Activated naive CD8-positive, alpha-beta T cell treated with anti-CD3 and anti-CD28 coated beads, Interleukin-2, amount 10 ng/mL, durations not matched to agents 7 days and 5 days (primary cell): ENCODE measurements around the gene ETV2. TPM values are rescaled to one million over a fixed set of nuclear protein-coding genes. Genes with fewer than 3 reads are reported as not detected.
"Not testable (repeated sequence)": the region's sequence is repeated elsewhere in the genome, so short reads cannot be mapped to it uniquely, and the experiment has no call there.

Experiments
- ATAC-seq: fragments of 150-1000 bp; cut with Tn5 transposase; one replicate; pipeline ENCODE4 v1.10.0; 2021; ENCODE audit warnings: low read depth, moderate library complexity
- POLR2A ChIA-PET: fragments of 350-600 bp; sonication (Branson Sonifier 250); formaldehyde crosslinking; loops from one replicate; lab custom pipeline; 2021; ENCODE audit warnings: antibody characterized with exemption; lab: Charles Lee
- DNase-seq: peaks from one replicate; pipeline ENCODE4 v3.0.0; 2021
- H3K27ac Mint-ChIP-seq: one replicate; pipeline ENCODE4 v1.8.0; 2022; ENCODE audit warnings: mild to moderate bottlenecking, mixed read lengths
- H3K27me3 Mint-ChIP-seq: one replicate; pipeline ENCODE4 v1.8.0; 2022; ENCODE audit warnings: mild to moderate bottlenecking, moderate library complexity, mixed read lengths
- H3K36me3 Mint-ChIP-seq: one replicate; pipeline ENCODE4 v1.8.0; 2021; ENCODE audit warnings: mild to moderate bottlenecking, mixed read lengths
- H3K4me1 Mint-ChIP-seq: one replicate; pipeline ENCODE4 v1.8.0; 2021; ENCODE audit warnings: mixed read lengths
- H3K4me3 Mint-ChIP-seq: one replicate; pipeline ENCODE4 v1.8.0; 2022; ENCODE audit warnings: mild to moderate bottlenecking, moderate library complexity, mixed read lengths
- H3K9me3 Mint-ChIP-seq: one replicate; pipeline ENCODE4 v1.8.0; 2021; ENCODE audit warnings: mixed read lengths
- total RNA-seq, 2 experiments: library from RNA; stranded (reverse); gene quantifications; one replicate each; pipeline ENCODE4 v1.2.3, GENCODE V29; 2021

The ETV2 gene
- total RNA-seq, 2 experiments from 2014 or later = 1.6 to 1.9 TPM

DNA sequence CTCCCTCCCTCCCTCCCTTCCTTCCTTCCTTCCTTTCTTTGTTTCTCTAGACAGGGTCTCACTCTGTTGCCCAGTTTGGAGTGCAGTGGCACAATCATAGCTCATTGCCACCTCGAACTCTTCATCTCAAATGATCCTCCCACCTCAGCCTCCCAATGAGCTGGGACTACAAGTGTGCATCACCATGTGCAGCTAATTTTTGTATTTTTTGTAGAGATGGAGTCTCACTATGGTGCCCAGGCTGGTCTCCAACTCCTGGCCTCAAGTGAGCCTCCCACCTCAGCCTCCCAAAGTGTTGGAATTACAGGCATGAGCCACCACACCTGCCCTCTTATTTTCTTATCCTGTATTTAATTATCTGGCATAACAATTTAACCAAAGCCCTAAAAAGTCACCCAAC is 29.1 kb downstream of the ETV2 start:
- H3K4me1 Mint-ChIP-seq = peaks cover 10% of the 10 kb centered on the region
- POLR2A ChIA-PET = no interaction called here
- ATAC-seq (no peak), DNase-seq (no peak)
- H3K36me3 Mint-ChIP-seq = no peaks in the 10 kb centered on the region
- peaks cover 36% of the 10 kb centered on the region for H3K27me3 Mint-ChIP-seq
- H3K4me3 Mint-ChIP-seq = no peak overlapping the region
- no peak overlapping the region for H3K27ac Mint-ChIP-seq
- no peaks in the 10 kb centered on the region for H3K9me3 Mint-ChIP-seq

DNA sequence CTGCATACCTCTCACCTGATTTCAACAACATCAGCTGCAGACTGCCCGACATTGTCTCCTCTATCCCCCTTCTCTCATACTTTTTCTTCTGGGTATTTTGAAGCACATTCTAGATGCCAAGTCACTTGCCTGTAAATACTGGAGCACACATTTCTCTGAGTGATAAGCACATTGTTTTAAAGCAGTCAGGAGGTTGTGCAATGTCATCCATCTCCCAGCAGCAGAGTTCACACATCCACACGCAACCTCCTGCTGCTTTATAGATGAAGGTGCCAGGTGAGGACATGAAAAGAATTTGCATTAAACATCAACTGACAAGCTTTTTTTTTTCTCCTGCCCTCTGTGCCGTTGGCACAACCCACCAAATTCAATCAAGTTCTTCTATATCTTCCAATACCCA is 30.3 kb downstream of the ETV2 start:
- H3K4me3 Mint-ChIP-seq = no peak overlapping the region
- POLR2A ChIA-PET = interaction anchor here (1.6 kb wide), 1 partner anchor 23 kb away, joined by 4 read pairs; the partner anchor contains the start of gene COX6B1
- no peaks in the 10 kb centered on the region for H3K9me3 Mint-ChIP-seq
- no peaks in the 10 kb centered on the region for H3K36me3 Mint-ChIP-seq
- DNase-seq = no peak
- peaks cover 39% of the 10 kb centered on the region for H3K27me3 Mint-ChIP-seq
- ATAC-seq = no peak
- H3K4me1 Mint-ChIP-seq = peaks cover 10% of the 10 kb centered on the region
- no peak overlapping the region for H3K27ac Mint-ChIP-seq

GRCh38 chr19:35673121-35673804 is 31.7 kb downstream of the ETV2 start:
- Mint-ChIP-seq H3K4me1 (peaks cover 10% of the 10 kb centered on the region), H3K4me3 (peak overlapping the region; percentile 84), H3K27me3 (peaks cover 39% of the 10 kb centered on the region), H3K27ac (peak overlapping the region; percentile 73), H3K36me3 (no peaks in the 10 kb centered on the region), H3K9me3 (no peaks in the 10 kb centered on the region)
- POLR2A ChIA-PET = interaction anchor here (0.6 to 1.4 kb wide), 8 partner anchors 13 to 137 kb away, joined by 3 to 8 read pairs (median 3); partner anchors contain the start of genes COX6B1, ETV2, PSENEN and U2AF1L4
- peak; percentile 62 for DNase-seq
- peak; percentile 81 for ATAC-seq

DNA sequence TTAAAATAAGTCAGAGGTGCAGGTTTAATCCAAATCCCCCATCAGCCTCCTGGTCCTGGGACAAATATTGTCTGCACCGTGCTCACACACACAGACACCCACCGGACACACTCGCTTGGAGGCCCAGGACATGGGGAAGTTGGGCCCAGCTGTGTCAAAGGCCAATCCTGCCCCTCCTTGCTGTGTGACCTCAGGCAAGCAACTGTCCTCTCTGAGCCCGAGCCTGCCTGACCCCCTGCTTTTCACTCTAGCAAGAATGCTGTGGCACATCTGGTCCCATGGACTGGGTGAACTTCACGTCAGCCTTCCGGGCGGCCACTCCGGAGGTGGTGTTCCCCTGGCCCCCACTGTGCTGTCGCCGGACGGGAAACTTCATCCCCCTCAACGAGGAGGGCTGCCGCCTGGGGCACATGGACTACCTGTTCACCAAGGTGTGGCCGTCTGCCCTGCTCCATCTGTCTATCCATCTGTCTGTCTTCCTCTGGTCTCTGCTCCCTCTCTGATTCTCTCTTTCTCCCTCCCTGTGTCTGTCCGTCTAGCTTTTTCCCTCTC is 34.1 kb downstream of the ETV2 start:
- POLR2A ChIA-PET = interaction anchor here (1.5 kb wide), 1 partner anchor 28 kb away, joined by 4 read pairs; the partner anchor contains the start of gene COX6B1
- Mint-ChIP-seq H3K9me3 (no peaks in the 10 kb centered on the region), H3K4me1 (peaks cover 10% of the 10 kb centered on the region), H3K27me3 (peaks cover 27% of the 10 kb centered on the region), H3K36me3 (no peaks in the 10 kb centered on the region), H3K4me3 (no peak overlapping the region), H3K27ac (no peak overlapping the region)
- no peak for ATAC-seq
- no peak for DNase-seq

- Mint-ChIP-seq H3K27me3 (peaks cover 2% of the 10 kb centered on the region), H3K9me3 (no peaks in the 10 kb centered on the region), H3K4me1 (peaks cover 10% of the 10 kb centered on the region), H3K4me3 (no peak overlapping the region), H3K36me3 (no peaks in the 10 kb centered on the region), H3K27ac (no peak overlapping the region)
- POLR2A ChIA-PET = no interaction called here
- ATAC-seq = no peak
- no peak for DNase-seq
These were observed 48.3 kb downstream of the ETV2 start for GRCh38 chr19:35689836-35690235.

- H3K4me3 Mint-ChIP-seq, H3K36me3 Mint-ChIP-seq, DNase-seq, H3K27ac Mint-ChIP-seq, H3K9me3 Mint-ChIP-seq, H3K27me3 Mint-ChIP-seq, ATAC-seq, POLR2A ChIA-PET: not testable (repeated sequence)
- H3K4me1 Mint-ChIP-seq = peaks cover 10% of the 10 kb centered on the region
These were observed 49.6 kb downstream of the ETV2 start for GRCh38 chr19:35691106-35691505.

DNA sequence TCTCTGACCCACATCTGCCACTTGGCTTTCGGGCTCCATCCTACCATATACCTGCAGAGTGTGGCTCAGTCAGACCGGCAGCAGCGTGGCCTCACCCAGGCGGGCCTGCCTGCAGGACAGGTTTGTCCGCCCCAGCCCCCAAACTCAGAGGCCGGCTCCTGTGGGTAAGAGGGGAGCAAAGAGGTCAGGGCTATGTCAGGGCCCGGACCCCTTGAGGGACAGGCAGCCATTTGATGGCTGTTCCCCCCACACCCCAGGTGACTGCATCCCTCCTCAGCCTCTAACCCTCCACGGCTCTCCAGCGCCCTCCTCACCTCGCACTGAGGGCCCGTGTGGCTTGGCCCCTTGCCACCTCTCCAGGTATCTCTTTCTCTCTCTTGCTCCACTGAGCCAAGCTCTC is 50.5 kb downstream of the ETV2 start:
- POLR2A ChIA-PET = interaction anchor here (1.2 to 1.6 kb wide), 2 partner anchors 10 to 20 kb away, joined by 3 to 4 read pairs; no protein-coding TSS in a partner anchor
- no peak overlapping the region for H3K27ac Mint-ChIP-seq
- H3K4me3 Mint-ChIP-seq = no peak overlapping the region
- DNase-seq (no peak), ATAC-seq (no peak)
- peaks cover 2% of the 10 kb centered on the region for H3K27me3 Mint-ChIP-seq
- peaks cover 13% of the 10 kb centered on the region for H3K4me1 Mint-ChIP-seq
- H3K9me3 Mint-ChIP-seq = no peaks in the 10 kb centered on the region
- H3K36me3 Mint-ChIP-seq = no peaks in the 10 kb centered on the region

DNA sequence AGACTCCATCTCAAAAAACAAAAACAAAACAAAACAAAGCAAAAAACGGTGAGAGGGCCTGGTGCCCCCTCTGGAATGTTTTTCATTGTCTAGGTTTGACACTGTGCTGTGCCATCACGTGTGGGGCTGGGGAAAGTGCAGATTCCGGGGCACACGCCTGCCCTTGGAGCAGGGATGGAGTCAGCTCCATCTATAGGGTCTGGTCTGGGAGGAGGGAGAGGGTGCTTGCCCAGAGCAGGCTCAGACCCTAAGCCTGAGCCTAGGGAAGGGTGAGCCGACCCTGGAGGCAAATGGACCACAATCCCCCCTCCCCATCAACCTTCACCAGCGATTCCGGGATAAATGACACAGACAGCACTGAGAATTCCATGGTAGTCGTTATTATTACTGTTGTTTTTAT is 51.9 kb downstream of the ETV2 start:
- H3K36me3 Mint-ChIP-seq = no peaks in the 10 kb centered on the region
- no peak overlapping the region for H3K27ac Mint-ChIP-seq
- no peak for DNase-seq
- no peaks in the 10 kb centered on the region for H3K9me3 Mint-ChIP-seq
- H3K4me3 Mint-ChIP-seq = no peak overlapping the region
- POLR2A ChIA-PET = interaction anchor here (1.2 kb wide), 1 partner anchor 18 kb away, joined by 3 read pairs; no protein-coding TSS in a partner anchor
- peaks cover 16% of the 10 kb centered on the region for H3K4me1 Mint-ChIP-seq
- H3K27me3 Mint-ChIP-seq = peaks cover 2% of the 10 kb centered on the region
- peak; percentile 13 for ATAC-seq

- Mint-ChIP-seq H3K36me3 (no peaks in the 10 kb centered on the region), H3K4me3 (no peak overlapping the region), H3K4me1 (peaks cover 16% of the 10 kb centered on the region), H3K27me3 (peaks cover 2% of the 10 kb centered on the region), H3K27ac (peak overlapping the region; percentile 12), H3K9me3 (no peaks in the 10 kb centered on the region)
- DNase-seq (peak; percentile 86), ATAC-seq (peak; percentile 100)
- POLR2A ChIA-PET = interaction anchor here (0.8 to 6.5 kb wide), 4 partner anchors 19 to 126 kb away, joined by 3 to 61 read pairs (median 7); no protein-coding TSS in a partner anchor
These were observed 52.5 kb downstream of the ETV2 start for GRCh38 chr19:35693835-35694599.

Other genes starting within 250 kb of the ETV2 start
- gene FFAR2, start 193.5 kb upstream of the ETV2 start, total RNA-seq = not detected
- not detected for gene KRTDAP, start 151.3 kb upstream of the ETV2 start, total RNA-seq
- gene DMKN, start 128.1 kb upstream of the ETV2 start, total RNA-seq = 1 to 10 TPM; 2.5 to 3.5 TPM
- not detected for gene SBSN, start 113.4 kb upstream of the ETV2 start, total RNA-seq
- not detected for gene GAPDHS, start 108.3 kb upstream of the ETV2 start, total RNA-seq
- 10 to 100 TPM; 37.2 to 38.2 TPM for gene TMEM147, start 96.1 kb upstream of the ETV2 start, total RNA-seq
- not detected for gene ATP4A, start 78.1 kb upstream of the ETV2 start, total RNA-seq
- not detected for gene PMIS2, start 55.6 kb upstream of the ETV2 start, total RNA-seq
- 10 to 100 TPM; 50.5 to 51.7 TPM for gene HAUS5, start 29.0 kb upstream of the ETV2 start, total RNA-seq
- 10 to 100 TPM; 87.4 to 92.2 TPM for gene RBM42, start 12.7 kb upstream of the ETV2 start, total RNA-seq
- gene COX6B1, start 6.6 kb downstream of the ETV2 start, total RNA-seq = 100 to 1,000 TPM; 407 to 412 TPM
- 1 to 10 TPM in 1 of 2 experiments, under 1 TPM in 1; 0.88 to 1.7 TPM for gene UPK1A, start 24.8 kb downstream of the ETV2 start, total RNA-seq
- 10 to 100 TPM; 24.5 to 33.6 TPM for gene ZBTB32, start 62.8 kb downstream of the ETV2 start, total RNA-seq
- 10 to 100 TPM; 74.6 to 75.9 TPM for gene KMT2B, start 76.3 kb downstream of the ETV2 start, total RNA-seq
- 10 to 100 TPM; 63.0 to 63.4 TPM for gene IGFLR1, start 100.7 kb downstream of the ETV2 start, total RNA-seq
- gene U2AF1L4, start 103.7 kb downstream of the ETV2 start, total RNA-seq = 10 to 100 TPM; 31.9 to 33.1 TPM
- 10 to 100 TPM; 35.7 to 36.3 TPM for gene PSENEN, start 103.9 kb downstream of the ETV2 start, total RNA-seq
- 10 to 100 TPM; 18.3 to 22.4 TPM for gene LIN37, start 106.8 kb downstream of the ETV2 start, total RNA-seq
- under 1 TPM in 1 of 2 experiments, not detected in 1; 0.36 TPM for gene HSPB6, start 115.3 kb downstream of the ETV2 start, total RNA-seq
- 10 to 100 TPM; 53.0 to 59.9 TPM for gene PROSER3, start 116.4 kb downstream of the ETV2 start, total RNA-seq
- 10 to 100 TPM; 64.4 to 76.5 TPM for gene ARHGAP33, start 133.8 kb downstream of the ETV2 start, total RNA-seq
- gene PRODH2, start 171.1 kb downstream of the ETV2 start, total RNA-seq = not detected
- under 1 TPM in 1 of 2 experiments, not detected in 1; 0.40 TPM for gene NPHS1, start 210.8 kb downstream of the ETV2 start, total RNA-seq
- 1 to 10 TPM; 2.9 to 3.0 TPM for gene KIRREL2, start 215.2 kb downstream of the ETV2 start, total RNA-seq
- 1 to 10 TPM; 1.2 to 1.4 TPM for gene APLP1, start 226.8 kb downstream of the ETV2 start, total RNA-seq